Gastroesophageal sphincter (tissue), 3 donors: ENCODE data around the gene KIF5C.

Source experiments
- CTCF ChIP-seq, 4 experiments: fragments of 200-600 bp in 2 of 4; fragments of 450-650 bp in 2 of 4; sonication (generic) in 1 of 4; IDR thresholded peaks; one replicate each; pipeline ENCODE4 v1.5.1; 2017 to 2019; ENCODE audit warnings: antibody characterized with exemption in 4 of 4, mild to moderate bottlenecking in 2 of 4, moderate library complexity in 2 of 4
- POLR2A ChIP-seq, 2 donors: fragments of 450-650 bp; IDR thresholded peaks; one replicate each; pipeline ENCODE4 v1.6.1; 2017; ENCODE audit warnings: antibody characterized with exemption in 2 of 2, mild to moderate bottlenecking in 2 of 2, moderate library complexity in 1 of 2
- POLR2AphosphoS5 ChIP-seq: sonication (generic); formaldehyde crosslinking; IDR thresholded peaks from one replicate; pipeline ENCODE4 v1.6.1; 2017; ENCODE audit warnings: antibody characterized with exemption

- TF ChIP-seq CTCF (IDR thresholded peaks at IDR 0.05) (no peak), POLR2AphosphoS5 (no peak), POLR2A (IDR thresholded peaks at IDR 0.05) (no peak)
Measured at GRCh38 chr2:149034406-149034805, 159.4 kb downstream of the KIF5C start.
